Right lobe of liver (tissue), 4 donors: ENCODE results near the gene COL25A1.

Source experiments
- CTCF ChIP-seq, 4 donors: fragments of 200-600 bp in 3 of 4; fragments of 450-650 bp in 1 of 4; IDR thresholded peaks; one replicate each; pipeline versions ENCODE4 v1.5.1 to v1.8.0; 2016 to 2022; ENCODE audit warnings: antibody characterized with exemption in 4 of 4, mild to moderate bottlenecking in 2 of 4
- POLR2A ChIP-seq: fragments of 450-650 bp; IDR thresholded peaks from one replicate; pipeline ENCODE4 v1.6.1; 2017; ENCODE audit warnings: antibody characterized with exemption, mild to moderate bottlenecking
- donor health status: DM: no; HTN: no; CAD: no.
- donor health status: DM: no; HTN: no; CAD: no.
- donor health status: DM: no; HTN: yes; CAD: no.

- no peak for TF ChIP-seq CTCF (IDR thresholded peaks at IDR 0.05)
- no peak for TF ChIP-seq POLR2A
Observed at GRCh38 chr4:109232681-109233080, 69.8 kb downstream of the COL25A1 start.
